Activated CD4-positive, CD25-positive, alpha-beta regulatory T cell (primary cell): ENCODE results near the gene ADCYAP1R1.

ENCODE experiments used
- DNase-seq, 4 experiments: peaks; one replicate each; lab custom pipeline; 2025; lab: John Stamatoyannopoulos, UW

The ADCYAP1R1 gene

DNA sequence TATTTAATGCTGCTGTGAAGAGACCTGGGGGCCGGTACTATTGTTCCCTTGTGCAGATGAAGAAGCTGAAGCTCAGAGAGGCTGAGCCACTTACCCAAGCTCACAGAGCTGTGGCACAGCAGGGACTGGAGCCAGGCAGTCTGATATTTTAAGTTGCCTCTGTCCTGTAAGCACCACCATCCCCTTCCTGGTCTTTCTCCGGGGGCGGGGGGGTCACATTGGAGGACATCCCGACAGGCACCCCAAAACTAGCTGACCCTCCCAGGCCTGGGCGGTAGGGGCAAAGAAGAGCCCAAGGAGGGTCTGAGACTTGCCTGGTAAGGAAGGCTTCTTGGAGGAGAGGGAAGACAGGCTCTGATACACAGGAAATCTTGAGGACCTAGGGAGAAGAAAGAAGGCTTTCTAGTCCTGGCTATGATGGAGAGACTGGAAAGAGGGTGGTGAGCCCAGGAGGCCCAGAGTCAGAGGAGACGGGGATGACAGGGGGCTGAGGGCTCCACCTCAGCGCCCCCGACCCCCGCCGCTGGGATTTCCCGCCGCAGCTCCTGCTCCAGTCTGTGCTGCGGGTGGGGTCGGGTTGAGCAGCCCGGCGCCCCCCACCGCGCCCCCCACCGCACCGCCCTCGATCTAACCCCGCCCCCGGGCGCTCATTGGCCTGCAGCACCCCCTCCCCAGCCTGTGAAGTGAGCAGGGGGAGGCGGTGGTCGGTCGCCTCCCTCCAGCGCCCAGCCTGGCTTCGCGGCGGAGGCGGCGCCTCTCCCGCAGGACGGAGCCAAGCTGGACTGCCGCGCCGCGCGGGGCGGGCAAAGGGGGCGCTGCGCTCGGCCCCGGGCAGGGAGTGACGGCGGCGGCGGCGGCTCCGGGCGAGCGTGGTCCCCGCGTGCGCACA, at the start of gene ADCYAP1R1:
ADCYAP1R1 (plus strand) TSS at position 711 of the 889 bp plus-strand sequence. CDS start 10,957 bp downstream, outside the sequence.
- DNase-seq = no peak

DNA sequence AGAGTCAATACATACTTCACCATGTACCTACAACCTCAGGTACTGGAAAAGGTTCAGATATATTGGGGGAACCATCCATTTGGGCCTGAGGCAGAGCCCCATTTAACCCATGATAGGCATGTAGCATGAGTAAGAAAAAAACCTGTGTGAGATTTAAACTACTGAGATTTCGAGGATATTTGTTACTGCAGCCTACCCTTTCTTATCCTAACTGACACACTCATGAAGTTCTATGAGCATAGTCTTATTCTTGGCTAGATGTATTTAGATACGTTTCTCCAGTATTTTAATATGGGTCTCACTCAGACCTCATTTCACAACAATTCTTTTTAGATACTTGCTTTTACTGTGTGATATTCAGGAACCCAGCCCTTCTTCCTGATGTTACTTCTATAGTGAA, 49.0 kb upstream of the ADCYAP1R1 start:
- no peak for DNase-seq

DNA sequence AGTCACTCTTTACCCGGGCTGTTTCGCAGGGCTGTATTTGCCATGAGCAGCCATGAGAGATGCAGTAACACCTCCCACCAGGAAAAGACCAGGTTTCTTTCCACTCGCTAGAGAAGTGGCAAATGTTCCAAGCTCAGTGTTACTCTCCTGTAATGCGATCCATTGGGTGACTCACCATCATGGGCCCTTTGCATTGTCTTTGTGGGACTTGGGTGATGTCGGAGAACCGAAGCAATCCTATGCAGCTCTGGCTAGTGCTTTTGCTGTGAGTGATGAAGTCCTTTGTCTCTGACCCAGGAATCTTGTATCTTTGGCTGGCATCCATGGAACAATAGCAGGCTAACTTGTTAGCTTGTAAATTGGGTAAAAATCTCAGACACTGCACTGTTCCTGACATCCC, 48.4 kb upstream of the ADCYAP1R1 start:
- DNase-seq = no peak

DNA sequence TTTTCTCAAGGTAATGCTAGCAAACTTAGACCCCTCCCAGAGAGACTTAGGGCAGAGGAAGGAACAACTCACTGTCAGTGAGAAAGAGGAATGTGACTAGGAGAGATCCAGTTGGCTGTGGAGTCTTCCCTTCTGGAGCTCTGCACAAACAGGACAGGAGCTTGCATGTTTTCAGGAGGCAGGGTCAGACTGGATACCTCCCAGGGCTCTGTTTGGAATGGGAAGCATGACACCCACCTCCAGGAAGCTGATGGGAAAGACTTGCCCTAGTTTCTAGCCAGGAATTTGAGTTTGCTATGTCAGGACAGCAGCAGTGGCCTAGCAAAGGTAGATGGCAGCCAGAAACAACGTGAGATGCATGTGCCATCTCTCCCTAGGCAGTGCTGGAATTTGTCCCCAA, 47.7 kb upstream of the ADCYAP1R1 start:
- no peak for DNase-seq

DNA sequence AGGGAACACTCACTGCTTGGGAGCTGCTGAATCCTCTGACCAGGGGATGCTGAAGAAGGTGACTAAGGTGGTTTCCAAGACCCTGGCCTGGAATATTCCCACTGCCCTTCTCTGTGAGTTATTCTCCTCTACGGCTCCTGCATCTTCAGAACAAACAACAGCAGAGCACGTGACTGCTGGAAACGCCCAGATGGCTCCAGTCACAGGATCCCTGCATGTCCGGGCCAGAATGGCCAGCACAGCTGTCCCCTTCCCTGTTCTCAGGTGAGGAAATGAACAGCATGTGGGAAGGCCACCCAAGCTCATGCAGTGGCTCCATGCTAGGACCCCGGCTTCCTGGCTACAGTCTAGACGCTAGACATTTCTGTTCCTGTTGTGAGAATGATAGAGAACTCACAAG, 45.3 kb upstream of the ADCYAP1R1 start:
- DNase-seq = no peak

DNA sequence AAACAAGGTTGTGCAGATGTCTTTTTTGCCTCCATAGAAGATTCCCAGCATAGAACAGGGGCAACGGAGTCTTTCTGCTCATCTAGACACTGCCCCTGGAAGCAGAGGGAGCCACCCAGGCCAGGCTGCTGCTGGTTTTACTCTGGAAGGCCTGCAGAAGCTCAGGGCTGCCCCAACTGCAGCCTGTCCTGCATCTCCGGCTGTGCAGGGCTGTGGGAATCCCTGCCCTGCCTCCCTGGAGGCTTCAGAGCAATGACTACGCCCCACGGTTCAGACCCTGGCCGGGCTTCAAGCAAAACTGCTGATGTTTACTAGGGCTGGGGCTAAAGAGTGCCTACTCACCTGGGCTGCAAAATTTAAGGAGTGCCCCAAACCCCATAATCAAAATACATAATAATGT, 44.5 kb upstream of the ADCYAP1R1 start:
- no peak for DNase-seq

DNA sequence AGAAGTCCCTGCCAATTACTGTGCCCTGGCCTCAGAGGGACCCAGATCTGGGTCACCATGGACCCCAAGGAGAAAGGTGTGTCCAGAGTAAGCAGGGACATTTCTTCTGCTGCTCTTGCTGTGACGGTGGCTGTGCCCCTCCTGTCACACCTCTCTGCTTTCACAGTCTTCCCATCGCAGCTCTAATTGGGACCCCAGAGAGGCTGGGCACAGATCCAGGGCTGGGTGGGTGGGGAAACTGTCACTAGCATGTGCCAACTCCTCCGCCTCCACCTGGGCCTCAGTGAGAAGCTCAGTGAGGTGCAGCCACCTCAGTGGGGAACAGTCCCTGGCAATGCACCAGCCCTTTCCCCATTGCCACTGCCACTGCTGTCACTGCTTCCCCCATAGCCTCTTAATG, 37.3 kb upstream of the ADCYAP1R1 start:
- DNase-seq = no peak

DNA sequence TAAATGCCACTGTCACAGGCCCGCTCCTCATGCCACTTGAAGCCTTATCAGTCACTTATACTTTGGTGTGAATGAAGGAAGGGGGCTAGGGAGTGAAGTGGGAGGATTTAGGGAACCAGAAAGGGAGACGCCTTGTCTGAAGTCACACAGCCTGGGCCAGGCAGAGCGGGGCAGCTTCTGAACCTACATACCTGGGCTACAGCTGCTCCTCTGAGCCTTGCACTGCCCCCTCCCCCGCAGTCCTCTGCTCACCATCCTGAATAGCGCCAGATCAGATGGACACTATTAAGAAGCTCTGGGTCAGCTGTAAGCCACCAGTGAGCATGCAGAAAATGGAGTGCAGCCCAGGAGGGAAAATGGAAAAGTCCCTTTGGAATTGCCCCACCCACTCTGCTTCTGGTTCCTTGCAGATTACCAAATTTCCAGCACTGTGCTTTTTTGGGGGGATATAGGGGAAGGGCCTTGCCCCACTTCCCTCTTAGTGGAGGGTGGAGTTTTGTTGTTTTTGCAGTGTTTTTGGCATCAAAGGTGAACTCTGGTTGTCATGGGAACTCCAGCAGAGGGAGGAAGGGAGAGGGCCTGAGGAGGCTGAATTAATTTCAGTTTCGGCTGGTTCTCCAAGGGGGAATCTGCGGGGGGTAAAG, 35.0 kb upstream of the ADCYAP1R1 start:
- DNase-seq = no peak

DNA sequence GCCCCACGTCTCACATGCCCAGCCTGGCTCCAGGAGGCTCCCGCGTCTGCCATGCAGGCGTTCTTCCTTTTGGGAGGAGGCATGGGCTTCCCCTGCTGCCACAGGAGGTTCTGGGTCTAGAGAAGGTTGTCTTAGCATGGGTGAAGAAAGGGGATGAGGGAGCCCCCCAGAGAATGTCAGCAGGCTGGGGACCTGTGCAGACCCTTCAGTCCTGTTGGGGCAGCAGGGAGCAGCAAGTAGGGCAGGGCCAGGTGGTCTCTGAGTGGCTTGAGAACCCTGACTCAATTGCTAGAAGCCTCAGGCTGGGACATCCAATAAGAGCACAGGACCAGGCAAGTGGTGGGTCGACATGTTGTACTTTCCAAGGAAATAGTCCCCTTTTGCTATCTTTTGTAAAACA, 34.4 kb upstream of the ADCYAP1R1 start:
- DNase-seq = no peak

DNA sequence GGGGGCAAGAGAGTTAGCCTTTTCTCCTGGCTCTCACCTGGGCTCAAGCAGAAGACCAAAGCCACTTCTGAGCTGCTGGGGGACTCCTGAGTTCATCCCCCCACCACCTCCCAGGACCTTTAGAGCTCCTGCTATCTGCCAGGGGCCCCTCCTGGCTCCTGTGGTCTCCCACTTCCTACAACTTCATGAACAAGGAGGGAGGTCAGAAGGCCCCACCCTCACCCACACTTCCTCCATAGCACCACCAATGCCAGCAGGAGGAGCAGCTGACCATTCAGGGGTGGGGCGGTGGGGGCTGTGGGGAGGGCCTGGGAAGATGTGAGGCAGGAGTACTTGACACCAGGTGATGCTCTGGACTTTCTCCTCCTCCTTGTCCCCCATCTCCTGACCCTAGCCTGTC, 32.6 kb upstream of the ADCYAP1R1 start:
- DNase-seq = no peak

DNA sequence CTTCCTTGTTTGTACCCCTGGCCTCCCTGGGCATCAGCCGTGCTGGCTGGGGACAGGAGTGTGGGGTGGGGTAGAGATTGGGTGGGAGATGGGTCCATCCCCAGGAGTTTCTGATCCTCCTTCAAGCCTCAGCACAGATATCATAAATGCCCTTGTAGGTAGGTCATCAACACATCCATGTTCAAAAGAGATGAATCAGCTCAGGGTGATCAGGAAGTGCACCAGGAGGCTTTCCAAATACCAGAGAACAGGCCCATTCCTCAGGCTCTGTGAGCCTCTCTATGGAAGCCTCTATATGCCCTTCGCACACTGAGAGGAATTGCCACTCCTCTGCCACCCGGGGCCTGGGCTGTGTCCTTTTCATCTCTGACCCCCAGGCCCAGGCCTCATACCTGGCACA, 31.9 kb upstream of the ADCYAP1R1 start:
- DNase-seq = no peak

DNA sequence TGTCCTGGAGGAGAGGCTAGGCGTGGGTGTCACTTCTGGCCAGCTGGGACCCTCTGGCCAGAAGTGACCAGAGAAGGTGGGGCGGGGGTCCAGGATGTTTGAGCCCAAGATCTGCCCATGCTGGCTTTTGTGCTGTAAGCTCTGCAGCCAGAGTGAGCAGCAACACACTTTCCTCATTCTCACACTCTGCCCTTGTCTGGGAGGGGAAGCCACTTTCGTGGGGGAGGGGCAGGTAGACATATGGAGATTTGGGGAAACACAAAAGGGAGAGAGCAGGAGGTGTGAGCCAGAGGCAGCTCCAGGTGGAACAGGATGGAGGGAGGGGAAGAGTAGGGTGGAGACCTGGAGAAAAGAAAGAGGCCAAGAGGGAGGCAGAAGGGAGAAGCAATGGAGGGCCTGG, 31.5 kb upstream of the ADCYAP1R1 start:
- no peak for DNase-seq

DNA sequence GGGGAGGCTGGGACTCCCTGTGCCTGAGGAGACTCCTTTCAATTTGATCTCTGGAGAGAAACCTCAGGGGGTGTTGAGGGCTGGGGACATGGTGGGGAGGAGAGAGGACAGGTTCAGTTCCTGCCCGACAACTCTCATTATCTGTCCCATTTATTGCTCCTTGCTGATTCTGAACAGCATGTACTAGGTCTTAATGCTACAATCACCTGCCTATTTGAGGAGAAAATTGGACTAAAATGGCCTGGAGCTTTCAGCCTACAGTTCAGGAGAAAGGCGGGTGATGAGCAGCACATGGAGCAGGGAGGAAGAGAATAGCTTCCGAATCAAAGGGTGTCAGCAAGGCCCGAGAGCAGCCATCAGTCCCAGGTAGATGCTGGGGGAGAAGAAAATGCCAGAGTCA, 30.0 kb upstream of the ADCYAP1R1 start:
- no peak for DNase-seq

DNA sequence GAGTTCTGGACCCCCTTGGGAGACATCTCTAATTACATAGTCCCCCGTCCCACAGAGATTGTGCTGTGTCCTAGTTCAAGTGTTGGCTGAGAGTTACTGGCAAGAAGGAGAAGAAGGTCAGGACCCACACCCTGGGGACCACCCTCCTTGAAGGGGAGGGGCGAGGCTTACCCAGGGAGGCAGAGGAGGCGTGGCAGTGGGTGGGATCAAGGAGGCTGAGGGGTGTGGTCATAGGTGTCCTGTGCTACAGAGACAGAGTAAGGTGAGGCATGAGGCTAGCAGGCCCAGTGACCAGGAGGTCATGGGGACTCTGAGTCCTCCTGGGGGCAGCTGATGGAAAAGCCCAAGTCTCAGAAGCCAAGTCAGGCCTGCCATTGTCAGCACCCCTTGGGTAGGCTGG, 29.4 kb upstream of the ADCYAP1R1 start:
- DNase-seq = no peak

DNA sequence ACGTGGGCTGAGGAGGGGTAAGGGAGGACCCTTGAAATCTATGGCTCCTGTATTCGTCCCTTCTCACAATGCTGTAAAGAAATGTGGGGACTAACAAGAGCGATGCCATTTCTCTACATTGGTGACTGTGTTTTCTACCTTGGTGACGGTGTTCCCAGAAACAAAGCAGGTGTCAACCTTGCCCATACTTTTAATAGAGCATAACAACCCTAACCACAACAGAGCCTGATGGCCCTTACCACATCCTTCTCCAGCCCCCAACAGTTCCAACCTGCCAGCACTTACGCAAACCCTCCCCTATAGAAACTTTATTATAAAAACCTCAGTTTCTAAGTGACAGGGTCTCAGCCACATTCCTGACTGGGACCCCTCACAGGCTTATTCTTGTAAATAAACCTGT, 28.2 kb upstream of the ADCYAP1R1 start:
- no peak for DNase-seq

DNA sequence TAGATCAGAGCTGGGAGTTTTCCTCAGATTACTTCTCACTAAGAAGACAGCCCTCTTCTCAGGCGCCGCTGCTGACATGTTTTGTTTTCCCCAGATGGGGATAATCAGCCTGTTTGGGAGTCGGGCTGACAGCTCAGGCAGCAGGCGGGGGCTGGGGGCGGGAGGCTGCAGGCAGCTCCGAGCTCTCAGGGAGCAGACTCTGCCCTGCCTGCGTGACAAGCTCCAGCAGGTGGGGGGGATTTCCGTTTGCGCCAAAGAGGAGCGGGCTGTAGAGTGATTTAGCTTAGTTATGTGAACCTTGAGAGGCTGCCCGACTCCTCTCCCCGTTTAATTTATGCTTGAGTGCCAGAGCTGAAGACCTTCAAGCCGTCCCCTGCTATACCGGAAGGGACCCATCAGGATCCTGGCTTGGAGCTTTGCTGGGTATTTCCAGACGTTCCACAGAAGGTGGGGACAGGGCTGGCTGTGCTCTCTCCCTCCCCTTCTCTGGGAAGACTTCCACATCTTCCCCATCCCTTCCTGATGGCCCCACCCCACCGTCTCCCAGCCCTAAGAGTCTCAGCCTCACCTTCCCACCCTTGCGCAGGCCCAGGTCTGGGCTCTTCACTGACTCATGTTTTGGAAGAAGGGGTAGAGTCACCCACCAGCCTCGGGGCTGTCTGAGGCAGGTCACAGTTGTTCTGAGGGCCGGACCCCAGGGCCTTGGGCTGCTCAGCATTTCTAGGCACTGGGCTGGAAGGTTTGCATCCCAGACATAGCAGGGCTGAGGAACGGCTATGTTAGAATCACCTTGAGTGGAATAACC, 24.7 kb upstream of the ADCYAP1R1 start:
- no peak for DNase-seq

DNA sequence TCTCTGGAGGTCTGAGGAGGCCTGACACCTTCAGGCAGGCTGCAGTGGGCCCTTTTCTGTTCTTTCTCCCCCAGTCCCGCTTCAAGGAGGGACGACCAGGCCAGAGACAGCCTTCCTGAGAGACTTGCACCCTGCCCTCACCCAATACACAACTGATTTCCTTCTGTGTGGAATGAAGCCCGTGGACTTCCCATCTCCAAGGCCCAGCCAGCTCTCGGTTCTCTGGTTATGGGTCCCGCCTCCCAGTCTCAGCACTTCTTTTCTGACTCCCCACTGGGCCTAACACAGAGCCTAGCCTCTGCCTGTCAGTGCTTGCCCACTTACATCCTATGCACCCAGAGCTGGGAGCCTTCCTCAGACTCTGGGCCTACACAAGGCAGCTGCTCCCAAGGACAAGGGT, 24.1 kb upstream of the ADCYAP1R1 start:
- DNase-seq = no peak

DNA sequence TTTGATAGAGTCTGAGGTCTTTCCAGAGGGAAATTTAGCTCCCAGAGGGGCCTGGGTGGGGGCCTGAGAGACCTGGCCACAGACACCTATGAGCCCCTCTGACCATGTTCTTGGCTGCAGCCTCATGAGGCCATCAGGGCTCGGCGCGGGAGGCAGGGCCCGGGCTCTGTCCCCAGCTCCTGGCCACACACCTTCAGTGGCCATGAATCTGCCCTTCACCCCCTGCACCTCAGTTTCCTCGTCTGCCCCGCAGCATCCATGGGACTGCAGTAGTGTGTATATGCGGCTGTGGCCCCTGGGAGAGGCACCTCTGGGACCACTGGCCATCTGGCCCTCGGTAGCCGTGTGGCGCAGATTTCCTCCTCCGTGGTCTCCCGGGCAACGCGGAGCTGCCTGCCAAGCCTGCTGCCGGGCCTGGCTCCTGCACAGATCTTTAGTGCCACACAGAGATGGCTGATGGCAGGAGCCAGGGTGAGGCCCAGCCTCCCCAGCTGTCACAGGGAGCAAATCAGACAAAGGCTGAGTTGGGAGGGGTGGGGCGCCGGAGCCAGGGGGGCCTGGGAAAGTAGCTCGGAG, 23.6 kb upstream of the ADCYAP1R1 start:
- DNase-seq = no peak

DNA sequence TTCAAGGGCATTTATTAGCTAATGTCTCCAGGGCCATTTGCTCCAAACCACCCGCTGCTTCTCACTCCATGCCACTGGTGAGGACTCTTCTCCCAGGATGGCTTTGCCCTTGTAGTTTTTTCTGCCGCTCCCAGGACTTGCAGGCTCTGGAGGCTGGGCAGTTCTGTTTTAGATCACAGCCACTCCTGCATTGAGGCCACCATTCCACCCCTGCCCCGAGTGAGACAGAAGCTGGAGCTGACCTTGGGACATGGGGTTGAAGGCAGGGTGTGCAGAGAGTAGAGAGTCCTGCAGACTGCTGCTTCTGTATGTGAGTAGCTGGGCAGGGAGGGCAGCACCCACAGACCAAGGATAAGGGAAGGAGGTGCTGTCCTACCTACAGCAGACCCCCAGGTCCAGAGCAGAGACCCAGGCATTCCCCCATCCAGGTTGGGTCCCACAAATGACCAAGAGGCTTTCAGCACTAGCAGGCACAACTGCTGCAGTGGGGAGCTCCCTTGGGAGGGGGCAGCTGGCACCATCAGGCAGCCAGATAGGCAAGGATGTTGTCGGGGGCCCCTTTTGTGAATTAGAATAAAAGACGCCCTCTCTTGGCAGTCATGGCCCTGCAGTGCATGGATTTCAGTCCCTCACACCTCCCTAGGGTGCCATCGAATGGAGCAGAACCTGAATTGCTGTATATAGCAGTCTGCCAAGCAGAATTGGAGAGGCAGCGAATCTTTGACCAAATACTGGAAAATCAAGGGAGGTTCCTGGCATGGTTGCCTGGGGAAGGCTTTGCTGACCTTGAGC, 22.7 kb upstream of the ADCYAP1R1 start:
- no peak for DNase-seq

DNA sequence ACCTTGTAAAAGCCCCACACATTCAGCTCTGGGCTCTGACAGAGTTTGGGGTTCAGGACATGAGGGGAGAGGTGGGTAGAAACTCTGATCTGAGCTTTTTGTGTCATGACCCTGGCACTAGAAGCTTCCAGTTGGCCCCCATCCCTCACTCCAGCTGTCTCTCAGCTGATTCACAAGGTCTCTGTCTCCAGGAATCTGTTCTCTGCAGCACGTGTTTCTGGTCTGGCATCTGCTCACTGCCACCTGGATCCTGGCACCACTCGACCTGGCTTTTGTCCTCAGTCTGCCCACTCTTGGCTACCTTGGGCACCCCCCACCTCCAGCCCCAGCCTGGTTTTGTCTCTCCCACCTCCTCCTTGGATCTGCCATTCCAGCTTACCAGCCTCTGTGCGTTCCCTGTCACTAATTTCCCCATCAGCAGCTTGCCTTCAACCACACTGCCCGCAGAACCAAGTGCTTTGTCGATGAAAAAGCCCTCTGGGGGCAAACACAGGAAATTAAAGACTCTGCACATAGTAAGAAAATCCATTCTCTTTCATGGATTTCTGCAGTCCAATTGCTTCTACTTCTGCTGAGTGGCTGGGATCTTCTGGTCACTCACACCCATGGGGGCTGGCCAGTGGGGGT, 18.3 kb upstream of the ADCYAP1R1 start:
- DNase-seq = no peak

DNA sequence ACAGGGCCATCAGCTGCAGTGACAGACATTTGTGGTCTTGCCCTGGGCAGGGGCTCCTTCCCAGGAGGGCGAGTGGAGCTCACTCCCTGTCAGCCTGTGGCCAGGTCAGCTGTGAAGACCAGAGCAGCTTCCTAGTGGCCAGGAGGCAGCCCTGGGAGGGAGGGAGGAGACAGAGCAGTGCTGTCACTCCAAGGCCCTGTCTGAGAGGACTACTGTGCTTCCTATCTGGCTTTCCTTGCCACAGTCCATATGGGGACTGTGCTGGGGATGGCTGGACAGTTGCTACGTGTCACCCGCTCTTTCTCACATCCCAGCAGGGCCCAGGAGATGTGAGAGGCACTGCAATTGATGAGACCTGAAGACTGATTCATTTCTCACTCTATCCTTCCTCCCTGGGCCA, 15.2 kb upstream of the ADCYAP1R1 start:
- DNase-seq = no peak
